ENCODE data around the gene LFNG.

GRCh38 chr7:2540641-2541051 is 21.1 kb downstream of the LFNG start:
- TF ChIP-seq ZNF830 (CRISPR knock-in tag; IDR thresholded peaks at IDR 0.05): no peak
- no peak for TF ChIP-seq RNF2 (IDR thresholded peaks at IDR 0.05)
- TF ChIP-seq GABPA (tag; conservative IDR thresholded peaks at IDR 0.05; ENCODE audit: low read depth): no peak
- no peak for TF ChIP-seq MCM5 (IDR thresholded peaks at IDR 0.05; ENCODE audit: low read depth)
